ENCODE measurements around the gene ALG6. TPM values are rescaled to one million over a fixed set of nuclear protein-coding genes. Genes with fewer than 3 reads are reported as not detected.

The ALG6 gene
- total RNA-seq, 4 donors from 2014 or later, result 5.7 to 21.8 (median 10.5) TPM

DNA sequence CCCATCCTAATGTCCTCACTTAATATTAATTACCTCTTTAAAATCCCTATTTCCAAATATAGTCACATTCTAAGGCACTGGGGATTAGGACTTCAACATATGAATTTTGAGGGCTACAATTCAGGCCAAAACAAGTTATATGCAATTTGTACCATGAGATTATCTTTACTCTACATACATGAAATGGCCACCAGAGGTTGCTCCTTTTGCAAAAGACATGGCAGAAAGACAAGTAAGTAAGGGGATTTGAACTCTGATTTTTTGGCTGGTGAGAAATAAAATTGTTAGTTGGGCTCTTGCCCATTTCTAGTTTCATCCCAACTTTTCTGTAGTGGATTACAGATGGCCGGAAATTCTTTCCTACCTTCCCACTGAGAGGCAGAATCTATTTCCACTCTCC, 4.8 kb upstream of the ALG6 start:
- TF ChIP-seq, protein P1, sequence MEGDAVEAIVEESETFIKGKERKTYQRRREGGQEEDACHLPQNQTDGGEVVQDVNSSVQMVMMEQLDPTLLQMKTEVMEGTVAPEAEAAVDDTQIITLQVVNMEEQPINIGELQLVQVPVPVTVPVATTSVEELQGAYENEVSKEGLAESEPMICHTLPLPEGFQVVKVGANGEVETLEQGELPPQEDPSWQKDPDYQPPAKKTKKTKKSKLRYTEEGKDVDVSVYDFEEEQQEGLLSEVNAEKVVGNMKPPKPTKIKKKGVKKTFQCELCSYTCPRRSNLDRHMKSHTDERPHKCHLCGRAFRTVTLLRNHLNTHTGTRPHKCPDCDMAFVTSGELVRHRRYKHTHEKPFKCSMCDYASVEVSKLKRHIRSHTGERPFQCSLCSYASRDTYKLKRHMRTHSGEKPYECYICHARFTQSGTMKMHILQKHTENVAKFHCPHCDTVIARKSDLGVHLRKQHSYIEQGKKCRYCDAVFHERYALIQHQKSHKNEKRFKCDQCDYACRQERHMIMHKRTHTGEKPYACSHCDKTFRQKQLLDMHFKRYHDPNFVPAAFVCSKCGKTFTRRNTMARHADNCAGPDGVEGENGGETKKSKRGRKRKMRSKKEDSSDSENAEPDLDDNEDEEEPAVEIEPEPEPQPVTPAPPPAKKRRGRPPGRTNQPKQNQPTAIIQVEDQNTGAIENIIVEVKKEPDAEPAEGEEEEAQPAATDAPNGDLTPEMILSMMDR (IDR thresholded peaks at IDR 0.05; ENCODE audit: low read depth), result no peak

- TF ChIP-seq, protein P1 (IDR thresholded peaks at IDR 0.05; ENCODE audit: low read depth), result no peak
These were observed 4.4 kb upstream of the ALG6 start for GRCh38 chr1:63363014-63363413.

DNA sequence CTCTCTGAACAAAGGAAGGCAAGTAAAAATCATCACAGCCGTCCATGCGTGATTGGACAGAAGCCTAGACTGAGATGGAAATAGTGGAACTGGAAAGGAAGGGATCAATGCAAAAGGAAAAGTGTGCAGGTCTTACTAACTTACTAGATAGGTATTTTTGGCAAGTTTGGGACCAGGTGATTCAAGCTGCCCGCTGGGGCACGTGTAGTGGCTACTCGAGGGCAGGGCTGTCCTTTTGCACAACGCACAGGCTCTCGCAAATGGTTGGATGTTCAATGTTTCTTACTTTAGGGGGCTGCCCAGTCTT, 566 bp upstream of the ALG6 start:
- TF ChIP-seq, protein P1 (IDR thresholded peaks at IDR 0.05; ENCODE audit: low read depth), result no peak

- TF ChIP-seq, protein P1 (IDR thresholded peaks at IDR 0.05; ENCODE audit: low read depth), result no peak
These were observed 704 bp downstream of the ALG6 start for GRCh38 chr1:63368131-63368530.

DNA sequence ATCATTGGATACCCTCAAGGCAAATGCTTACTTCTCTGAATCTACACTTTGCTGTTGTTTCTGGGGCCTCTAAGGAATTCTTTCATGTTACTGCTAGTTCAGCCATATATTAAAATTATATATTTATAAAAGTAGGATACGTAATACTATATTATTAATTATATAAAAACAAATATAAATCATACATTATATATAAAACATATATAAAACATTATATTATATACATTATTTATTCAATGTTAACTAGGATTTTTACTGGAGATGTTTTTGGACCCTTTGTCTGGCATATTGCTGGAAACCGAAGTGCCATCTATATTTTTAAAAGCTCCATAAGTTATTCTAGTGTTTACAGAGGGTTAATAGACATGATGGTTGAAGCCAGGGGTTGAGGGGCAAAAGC, 12.2 kb downstream of the ALG6 start:
- TF ChIP-seq, protein P1 (IDR thresholded peaks at IDR 0.05; ENCODE audit: low read depth), result no peak

GRCh38 chr1:63381741-63382140, 14.3 kb downstream of the ALG6 start:
- TF ChIP-seq, protein P1 (IDR thresholded peaks at IDR 0.05; ENCODE audit: low read depth), result no peak

DNA sequence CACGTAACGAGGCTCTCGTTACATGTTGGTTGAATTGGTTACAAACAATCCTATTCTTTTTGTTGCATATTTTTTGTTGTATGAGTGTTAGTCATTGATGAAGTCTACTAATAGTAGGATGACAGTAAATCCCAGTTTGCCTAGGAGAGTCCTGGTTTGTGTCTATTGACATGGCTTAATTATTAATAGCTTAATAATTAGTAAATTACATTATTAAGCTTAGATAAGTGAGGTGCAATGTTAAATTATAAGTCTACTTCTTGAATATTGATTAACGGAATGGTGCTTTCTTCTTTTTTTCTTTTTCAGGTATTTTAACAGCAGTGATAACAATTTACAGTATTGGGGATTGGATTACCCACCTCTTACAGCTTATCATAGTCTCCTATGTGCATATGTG, 34.5 kb downstream of the ALG6 start:
- TF ChIP-seq, protein P1 (IDR thresholded peaks at IDR 0.05; ENCODE audit: low read depth), result no peak

- TF ChIP-seq, protein P1 (IDR thresholded peaks at IDR 0.05; ENCODE audit: low read depth), result no peak
These were observed 36.0 kb downstream of the ALG6 start for GRCh38 chr1:63403386-63403785.

Data from subcutaneous adipose tissue (tissue), 4 donors.